ENCODE data around the gene HS3ST4. TPM values are rescaled to one million over a fixed set of nuclear protein-coding genes. Genes with fewer than 3 reads are reported as not detected.

The HS3ST4 gene
- total and polyA plus RNA-seq, 2 donors (not counting 3 experiments of a cell fraction or from before 2014, with no cell fraction given) = not detected

GRCh38 chr16:25916037-25916436, 224.3 kb downstream of the HS3ST4 start:
- Histone ChIP-seq H3K4me2 (ENCODE audit: insufficient read depth, low read length) (no peak overlapping the region), H3K79me2 (ENCODE audit: control insufficient read depth, insufficient read depth, low read length) (no peaks in the 10 kb centered on the region), H3K9ac (replicated peaks; ENCODE audit: extremely low read depth, insufficient read depth, low read length) (no peak overlapping the region), H2AFZ (ENCODE audit: low read depth, low read length) (no peak overlapping the region), H3K27me3 (ENCODE audit: control insufficient read depth in 2 of 2, insufficient read depth in 2 of 2, low read length in 2 of 2) (no peaks in the 10 kb centered on the region), H3K4me1 (ENCODE audit: control insufficient read depth, extremely low read depth, insufficient read depth, low read length) (no peaks in the 10 kb centered on the region), H4K20me1 (replicated peaks; ENCODE audit: control insufficient read depth, extremely low read depth, insufficient read depth, low read length) (no peaks in the 10 kb centered on the region), H3K9me3 (replicated peaks; ENCODE audit: control insufficient read depth, insufficient read depth, low read length) (peaks cover 3% of the 10 kb centered on the region), H3K9me1 (replicated peaks; ENCODE audit: control insufficient read depth, extremely low read depth, insufficient read depth, low read length) (no peaks in the 10 kb centered on the region), H3K36me3 (ENCODE audit: control insufficient read depth in 2 of 2, extremely low read depth in 1 of 2, insufficient read depth in 2 of 2, low read length in 2 of 2) (no peaks in the 10 kb centered on the region), H3K4me3 (replicated peaks in 1 of 3; ENCODE audit: insufficient read depth in 1 of 3, low read depth in 1 of 3, low read length in 3 of 3) (no peak overlapping the region), H3K27ac (ENCODE audit: insufficient read depth, low read depth, low read length) (no peak overlapping the region)
- ChIA-PET CTCF (no interaction called here), POLR2A (no interaction called here)
- FAIRE-seq (no peak), DNase-seq (ENCODE audit: low read depth, low spot score) (no peak)
- no TSS peak for BruUV-seq (replicated peaks)
- intact Hi-C loops (cut with micrococcal nuclease) (no loop called here), dilution Hi-C loops (cut with MboI; ENCODE audit: extremely low pct_ligation_motif_present, low sequenced_read_pairs) (no loop called here)
- no peak for TF ChIP-seq FOS (IDR thresholded peaks at IDR 0.05; ENCODE audit: borderline replicate concordance, insufficient read depth, low read length)
- no peak for TF ChIP-seq MYC (IDR thresholded peaks at IDR 0.05; ENCODE audit: low read depth, low read length)
- no peak for TF ChIP-seq CTCF (IDR thresholded peaks at IDR 0.05; ENCODE audit: extremely low read depth in 1 of 2, insufficient read depth in 1 of 2, low read depth in 1 of 2, low read length in 2 of 2)
- no peak for TF ChIP-seq MAX (IDR thresholded peaks at IDR 0.05; ENCODE audit: insufficient read depth, insufficient read length)
- no peak for TF ChIP-seq POLR2AphosphoS5 (IDR thresholded peaks at IDR 0.05; ENCODE audit: insufficient read depth, low read depth, low read length)
- no peak for TF ChIP-seq GATA2 (IDR thresholded peaks at IDR 0.05; ENCODE audit: insufficient read depth, insufficient read length, low read depth, low read length)
- no peak for TF ChIP-seq POLR2A (IDR thresholded peaks at IDR 0.05; ENCODE audit: low read depth, low read length)
- TF ChIP-seq JUN (IDR thresholded peaks at IDR 0.05; ENCODE audit: borderline replicate concordance, insufficient read depth, insufficient read length, low read depth) = no peak
- no peak for TF ChIP-seq EZH2 (IDR thresholded peaks at IDR 0.05; ENCODE audit: borderline replicate concordance, low read depth, low read length, severe bottlenecking)

Data from endothelial cell of umbilical vein (primary cell).